ENCODE measurements around the gene ANGEL2.
A peak's percentile ranks its signal among the peaks of the same experiment; 100 is the strongest.
"Not testable (repeated sequence)": the region's sequence is repeated elsewhere in the genome, so short reads cannot be mapped to it uniquely, and the experiment has no call there.

Gene ANGEL2

GRCh38 chr1:213054142-213054541 lies 38.5 kb upstream of the ANGEL2 start:
- no peak for TF ChIP-seq CTCF (IDR thresholded peaks at IDR 0.05; ENCODE audit: low read depth, low read length)
- DNase-seq (ENCODE audit: extremely low read depth, low read depth) = no peak

GRCh38 chr1:213053455-213053854 lies 37.8 kb upstream of the ANGEL2 start:
- DNase-seq (ENCODE audit: extremely low read depth, low read depth) = no peak
- no peak for TF ChIP-seq CTCF (IDR thresholded peaks at IDR 0.05; ENCODE audit: low read depth, low read length)

GRCh38 chr1:213051881-213052202 lies 36.2 kb upstream of the ANGEL2 start:
- TF ChIP-seq CTCF (IDR thresholded peaks at IDR 0.05; ENCODE audit: low read depth, low read length) = no peak
- no peak for DNase-seq (ENCODE audit: extremely low read depth, low read depth)

- no peak for TF ChIP-seq CTCF (IDR thresholded peaks at IDR 0.05; ENCODE audit: low read depth, low read length)
Measured at GRCh38 chr1:213051127-213051880, 35.6 kb upstream of the ANGEL2 start, which contains the start of gene RPS6KC1. RPS6KC1 (plus strand) TSS chr1:213051241; CDS start chr1:213051405, 164 bp downstream.

GRCh38 chr1:213050745-213051126 lies 35.1 kb upstream of the ANGEL2 start:
- no peak for TF ChIP-seq CTCF (IDR thresholded peaks at IDR 0.05; ENCODE audit: low read depth, low read length)
- DNase-seq (ENCODE audit: extremely low read depth, low read depth) = no peak

More at GRCh38 chr1:213051127-213051880, 35.6 kb upstream of the ANGEL2 start, which contains the start of gene RPS6KC1:
- peak; percentile 35 for DNase-seq (ENCODE audit: extremely low read depth, low read depth)

- no peak for DNase-seq (ENCODE audit: extremely low read depth, low read depth)
- no peak for TF ChIP-seq CTCF (IDR thresholded peaks at IDR 0.05; ENCODE audit: low read depth, low read length)
Measured at GRCh38 chr1:213049232-213049631, 33.6 kb upstream of the ANGEL2 start.

- DNase-seq (ENCODE audit: extremely low read depth, low read depth) = not testable (repeated sequence)
Measured at GRCh38 chr1:213045321-213046226, 29.9 kb upstream of the ANGEL2 start.
